ENCODE data around the gene TSSC4. TPM values are rescaled to one million over a fixed set of nuclear protein-coding genes. Genes with fewer than 3 reads are reported as not detected.

TSSC4 gene
- total and polyA plus RNA-seq, 9 of the 15 experiments (the other 6 are each of a cell fraction or from before 2014, with no cell fraction given): 0.41 to 54.2 (median 11.0) TPM

GRCh38 chr11:2406451-2406850, 5.9 kb downstream of the TSSC4 start:
- no peak overlapping the region for H3K4me3 ChIP-seq
- BruUV-seq (replicated peaks): no TSS peak
- peaks cover 11% of the 10 kb centered on the region for H3K79me2 ChIP-seq (ENCODE audit: control insufficient read depth, insufficient read depth, low read length)
- FAIRE-seq: no peak
- no peak overlapping the region for H2AFZ ChIP-seq (ENCODE audit: low read depth, low read length)
- no peaks in the 10 kb centered on the region for H3K9me3 ChIP-seq (replicated peaks; ENCODE audit: control insufficient read depth, insufficient read depth, low read depth, low read length)
- POLR2A ChIA-PET: interaction anchor here (0.6 kb wide), 1 partner anchor 46 kb away, joined by 3 read pairs; no protein-coding TSS in a partner anchor
- H4K20me1 ChIP-seq (replicated peaks; ENCODE audit: control insufficient read depth, insufficient read depth, low read length): peaks cover 3% of the 10 kb centered on the region; the same call in 1 of the 2 replicates
- intact Hi-C loops (cut with micrococcal nuclease) (no loop called here), in situ Hi-C loops (cut with MboI) (no loop called here)
- ATAC-seq: no peak
- H3K36me3 ChIP-seq (ENCODE audit: control insufficient read depth, insufficient read depth, low read length): peaks cover 21% of the 10 kb centered on the region; the same call in 1 of the 3 replicates
- CTCF ChIA-PET (ENCODE audit: low intra/inter-chr PET ratio): no interaction called here
- WGBS (ENCODE audit: insufficient coverage, low coverage, missing lambda C conversion rate): 30% methylated on average over 13 of the region's 14 CpGs
- no peak overlapping the region for H3K27ac ChIP-seq (ENCODE audit: extremely low read depth, low read depth, low read length)
- H3K9ac ChIP-seq (ENCODE audit: insufficient read depth in 1 of 2, low read depth in 2 of 2, low read length in 2 of 2): no peak overlapping the region; a peak in 1 of 4 replicates
- peaks cover 21 to 49% of the 10 kb centered on the region in 2 experiments; a peak in 4 of 5 replicates for H3K27me3 ChIP-seq (ENCODE audit: control insufficient read depth in 2 of 2, insufficient read depth in 2 of 2, low read length in 2 of 2)
- TF ChIP-seq EGR1 (conservative IDR thresholded peaks at IDR 0.05) (peak; percentile 40; the same call in 1 of the 2 replicates), TFE3 (CRISPR knock-in tag; IDR thresholded peaks at IDR 0.05) (no peak)
- H3K4me2 ChIP-seq (ENCODE audit: insufficient read depth, low read length): no peak overlapping the region
- no peaks in the 10 kb centered on the region for H3K9me1 ChIP-seq (ENCODE audit: control insufficient read depth, insufficient read depth, low read length)
- peaks cover 4 to 77% of the 10 kb centered on the region in 2 experiments; a peak in 3 of 5 replicates for H3K4me1 ChIP-seq (replicated peaks in 1 of 2; ENCODE audit: control insufficient read depth in 2 of 2, insufficient read depth in 2 of 2, low read length in 2 of 2)
- DNase-seq (ENCODE audit: extremely low read depth in 1 of 4, low spot score in 3 of 4): no peak

- intact Hi-C loops (cut with micrococcal nuclease) (no loop called here), in situ Hi-C loops (cut with MboI) (no loop called here)
- no peak overlapping the region for H2AFZ ChIP-seq (ENCODE audit: low read depth, low read length)
- WGBS (ENCODE audit: insufficient coverage, low coverage, missing lambda C conversion rate): 5% methylated on average over 17 of the region's 24 CpGs
- ChIA-PET POLR2A (no interaction called here), CTCF (ENCODE audit: low intra/inter-chr PET ratio) (no interaction called here)
- TF ChIP-seq TRIM25 (IDR thresholded peaks at IDR 0.05; ENCODE audit: borderline replicate concordance) (no peak), ZNF239 (CRISPR knock-in tag; IDR thresholded peaks at IDR 0.05) (no peak), ETV5 (CRISPR knock-in tag; IDR thresholded peaks at IDR 0.05; ENCODE audit: low read depth) (no peak), ZNF263 (CRISPR knock-in tag; IDR thresholded peaks at IDR 0.05; ENCODE audit: borderline replicate concordance) (peak; percentile 79)
- H4K20me1 ChIP-seq (replicated peaks; ENCODE audit: control insufficient read depth, insufficient read depth, low read length): peaks cover 3% of the 10 kb centered on the region; the same call in 1 of the 2 replicates
- FAIRE-seq: no peak
- no peak overlapping the region for H3K4me3 ChIP-seq
- H3K27me3 ChIP-seq (ENCODE audit: control insufficient read depth in 2 of 2, insufficient read depth in 2 of 2, low read length in 2 of 2): peaks cover 21 to 54% of the 10 kb centered on the region in 2 experiments; a peak in 4 of 5 replicates
- H3K9me3 ChIP-seq (replicated peaks; ENCODE audit: control insufficient read depth, insufficient read depth, low read depth, low read length): no peaks in the 10 kb centered on the region
- no peak for ATAC-seq
- no peaks in the 10 kb centered on the region for H3K9me1 ChIP-seq (ENCODE audit: control insufficient read depth, insufficient read depth, low read length)
- no TSS peak for BruUV-seq (replicated peaks)
- peaks cover 6% of the 10 kb centered on the region; the same call in 2 of the 3 replicates for H3K79me2 ChIP-seq (ENCODE audit: control insufficient read depth, insufficient read depth, low read length)
- no peak overlapping the region for H3K4me2 ChIP-seq (ENCODE audit: insufficient read depth, low read length)
- no peak overlapping the region for H3K27ac ChIP-seq (ENCODE audit: extremely low read depth, low read depth, low read length)
- peaks cover 0 to 77% of the 10 kb centered on the region in 2 experiments; a peak in 2 of 5 replicates for H3K4me1 ChIP-seq (replicated peaks in 1 of 2; ENCODE audit: control insufficient read depth in 2 of 2, insufficient read depth in 2 of 2, low read length in 2 of 2)
- H3K9ac ChIP-seq (ENCODE audit: insufficient read depth in 1 of 2, low read depth in 2 of 2, low read length in 2 of 2): no peak overlapping the region
- peaks cover 20% of the 10 kb centered on the region; the same call in 1 of the 3 replicates for H3K36me3 ChIP-seq (ENCODE audit: control insufficient read depth, insufficient read depth, low read length)
- DNase-seq (ENCODE audit: extremely low read depth in 1 of 4, low spot score in 3 of 4): no peak
Measured at GRCh38 chr11:2406878-2407410, 6.4 kb downstream of the TSSC4 start.

All from K562 (cell line).